Activated CD4-positive, alpha-beta T cell treated with anti-CD3 and anti-CD28 coated beads, Interleukin-2, Interleukin-6, amounts not matched to agents 100 ng/mL and 50 ng/mL, durations not matched to agents 16 hours and 8 hours (primary cell): ENCODE measurements around the gene MAJIN.
A peak's percentile ranks its signal among the peaks of the same experiment; 100 is the strongest.
"Not testable (repeated sequence)": the region's sequence is repeated elsewhere in the genome, so short reads cannot be mapped to it uniquely, and the experiment has no call there.

ENCODE experiments used
- DNase-seq: peaks from one replicate; pipeline ENCODE4 v3.0.0-alpha.2; 2020

MAJIN gene

GRCh38 chr11:64989416-64989815 is 17.5 kb upstream of the MAJIN start:
- no peak for DNase-seq

- no peak for DNase-seq
These were observed 16.3 kb upstream of the MAJIN start for GRCh38 chr11:64987998-64988854.

- DNase-seq = not testable (repeated sequence)
These were observed 11.4 kb upstream of the MAJIN start for GRCh38 chr11:64983339-64983738.

GRCh38 chr11:64976651-64977050 is 4.7 kb upstream of the MAJIN start:
- DNase-seq = no peak

- DNase-seq = no peak
These were observed 2.2 kb upstream of the MAJIN start for GRCh38 chr11:64974124-64974523.

GRCh38 chr11:64970731-64971151 is 1.2 kb downstream of the MAJIN start:
- DNase-seq = peak; percentile 88

GRCh38 chr11:64969209-64969608 is 2.7 kb downstream of the MAJIN start:
- DNase-seq = peak; percentile 54

GRCh38 chr11:64967375-64967774 is 4.5 kb downstream of the MAJIN start:
- DNase-seq = peak; percentile 69

- no peak for DNase-seq
These were observed 8.8 kb downstream of the MAJIN start for GRCh38 chr11:64963072-64963631.

GRCh38 chr11:64960719-64961118 is 11.2 kb downstream of the MAJIN start:
- no peak for DNase-seq

- DNase-seq = no peak
These were observed 12.4 kb downstream of the MAJIN start for GRCh38 chr11:64959498-64959897.

GRCh38 chr11:64954201-64954600 is 17.7 kb downstream of the MAJIN start:
- no peak for DNase-seq

- no peak for DNase-seq
These were observed 20.4 kb downstream of the MAJIN start for GRCh38 chr11:64951529-64951928.

- DNase-seq = no peak
These were observed 24.6 kb downstream of the MAJIN start for GRCh38 chr11:64947208-64947814.

- DNase-seq = no peak
These were observed 35.4 kb downstream of the MAJIN start for GRCh38 chr11:64936539-64936938.

GRCh38 chr11:64935359-64936081 is 36.4 kb downstream of the MAJIN start, which contains the start of gene GPHA2:
Gene GPHA2, minus strand, starts transcription at chr11:64935893. Its CDS starts 433 bp downstream, at chr11:64935460.
- DNase-seq = no peak

- DNase-seq = no peak
These were observed 37.1 kb downstream of the MAJIN start for GRCh38 chr11:64934682-64935358.

- DNase-seq = no peak
These were observed 37.8 kb downstream of the MAJIN start for GRCh38 chr11:64933935-64934681.

- no peak for DNase-seq
These were observed 38.5 kb downstream of the MAJIN start for GRCh38 chr11:64933213-64933934.

- DNase-seq = no peak
These were observed 39.6 kb downstream of the MAJIN start for GRCh38 chr11:64932324-64932723.

- no peak for DNase-seq
These were observed 40.6 kb downstream of the MAJIN start for GRCh38 chr11:64931290-64931689.
